ENCODE measurements around the gene FAIM2.

The FAIM2 gene

DNA sequence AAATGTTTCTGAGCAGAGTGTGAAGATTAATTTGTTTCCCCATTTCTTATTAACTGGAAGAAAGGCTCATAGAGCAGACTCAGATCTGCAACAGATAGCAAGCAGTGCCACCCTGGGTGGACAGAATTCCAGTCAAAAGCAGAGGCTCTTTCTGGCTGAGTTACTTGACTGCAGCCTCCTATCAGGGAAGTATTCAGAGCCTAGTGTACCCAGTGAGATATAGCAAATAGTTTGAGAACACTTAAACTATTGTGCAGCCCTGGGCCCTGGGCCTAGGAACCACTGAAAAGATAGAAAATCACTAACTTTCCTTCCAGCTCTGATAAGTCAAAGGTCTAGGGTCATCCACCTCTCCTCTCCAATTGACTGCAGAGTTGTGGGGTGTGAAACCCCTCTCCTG is 35.6 kb upstream of the FAIM2 start:
- DNase-seq = no peak

DNA sequence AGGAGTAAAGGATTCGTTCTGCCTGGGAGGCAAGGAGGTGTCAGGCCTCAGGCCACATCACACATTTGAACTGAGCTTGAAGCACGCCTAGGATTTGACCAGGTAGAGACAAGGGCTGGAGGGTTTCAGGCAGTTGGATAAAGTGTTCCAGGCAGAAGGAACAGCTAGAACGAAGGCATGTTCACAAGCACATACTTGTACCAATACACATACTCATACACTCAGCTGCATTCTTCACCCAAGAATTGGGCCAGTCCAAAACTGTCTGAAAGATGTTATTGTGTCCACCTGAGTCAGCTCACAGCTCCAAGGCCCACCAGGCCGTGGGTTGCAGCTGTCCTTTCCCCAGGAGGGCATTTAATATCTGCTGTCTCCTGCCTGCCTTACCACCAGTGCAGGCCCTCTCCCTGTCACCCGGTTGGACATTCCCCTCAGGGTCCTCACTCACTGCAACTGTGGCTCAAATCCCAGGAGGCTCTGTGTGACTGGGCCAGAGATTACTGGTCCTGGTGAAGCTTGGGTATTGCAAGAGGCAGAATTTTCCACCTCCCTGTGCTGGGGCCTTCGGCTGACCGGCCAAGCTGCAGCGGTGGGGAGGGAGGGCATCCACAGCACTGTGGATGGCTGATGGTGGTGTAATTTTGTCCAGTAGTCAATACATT is 34.1 kb upstream of the FAIM2 start:
- no peak for DNase-seq

DNA sequence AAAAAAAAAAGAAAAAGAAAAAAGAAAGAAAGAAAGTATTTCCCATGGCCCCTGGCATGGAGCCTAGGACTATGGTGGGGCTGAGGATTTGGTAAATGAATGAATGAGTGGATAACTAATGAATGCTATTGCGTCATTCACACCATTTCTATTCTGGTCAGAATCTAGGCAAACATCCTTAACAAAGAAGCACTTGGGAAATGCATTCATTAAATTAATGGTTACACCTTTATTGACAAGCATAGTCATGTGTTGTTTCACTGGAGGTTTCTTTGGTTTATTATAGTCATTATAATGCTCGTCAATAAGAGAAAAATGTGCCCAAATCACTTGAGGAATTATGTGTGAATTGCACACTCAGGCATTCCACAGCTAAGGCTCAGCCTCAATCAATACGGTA is 33.2 kb upstream of the FAIM2 start:
- DNase-seq = no peak

DNA sequence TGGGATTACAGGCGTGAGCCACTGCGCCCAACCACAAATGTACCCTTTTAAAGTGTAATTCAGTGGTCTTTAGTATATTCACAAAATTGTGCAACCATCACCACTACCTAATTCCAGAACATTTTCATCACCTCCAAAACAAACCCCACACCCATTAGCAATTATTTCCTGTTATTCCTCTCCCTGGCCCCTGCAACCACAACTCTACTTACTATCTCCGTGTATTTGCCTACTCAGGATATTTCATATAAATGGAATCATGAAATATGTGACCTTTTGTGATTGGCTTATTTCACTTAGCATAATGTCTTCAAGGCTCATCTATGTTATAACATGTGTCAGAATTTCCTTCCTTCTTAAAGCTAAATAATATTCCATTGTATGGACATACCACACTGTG is 30.8 kb upstream of the FAIM2 start:
- DNase-seq = no peak

DNA sequence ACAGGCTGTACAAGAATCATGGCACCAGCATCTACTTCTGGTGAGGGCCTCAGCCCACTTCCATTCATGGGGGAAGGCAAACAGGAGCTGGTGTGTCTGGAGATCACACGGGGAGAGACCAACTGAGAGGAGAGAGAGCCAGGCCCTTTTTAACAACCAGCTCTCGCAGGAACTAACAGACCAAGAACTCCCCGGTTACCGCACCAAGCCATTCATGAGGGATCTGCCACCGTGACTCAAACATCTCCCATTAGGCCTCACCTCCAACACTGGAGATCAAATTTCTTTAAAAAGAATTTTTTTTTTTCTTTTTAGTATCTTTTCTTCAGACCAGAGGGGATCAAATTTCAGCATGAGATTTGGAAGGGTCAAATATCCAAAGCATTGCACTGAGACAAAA is 30.1 kb upstream of the FAIM2 start:
- no peak for DNase-seq

DNA sequence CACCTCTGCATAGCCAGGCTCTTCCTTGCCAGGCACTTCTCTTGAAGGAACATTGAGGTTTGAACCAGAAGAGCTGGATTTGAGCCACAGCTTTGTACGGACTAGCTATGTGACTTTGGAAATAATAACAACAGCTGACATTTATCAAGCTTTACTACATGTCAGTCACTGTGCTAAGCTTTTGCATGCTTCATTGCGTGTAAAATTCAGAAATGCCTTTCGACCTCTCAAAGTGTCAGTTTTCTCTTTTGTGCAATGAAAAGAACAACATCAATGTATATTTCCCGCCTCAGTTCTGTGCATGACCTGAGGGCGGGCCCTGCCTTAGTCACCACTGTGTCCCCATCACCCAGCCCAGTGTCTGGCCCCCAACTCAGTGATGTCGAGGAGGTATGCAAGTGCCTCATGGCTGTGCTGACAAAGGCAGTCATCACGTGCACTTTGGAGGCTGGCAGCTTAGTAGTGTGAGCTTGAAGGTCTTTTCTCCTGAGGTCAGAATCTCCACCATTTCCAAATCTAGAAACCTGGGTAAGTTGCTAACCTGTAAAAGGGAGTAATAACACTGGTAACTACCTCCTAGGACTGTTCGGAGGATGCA is 28.9 kb upstream of the FAIM2 start:
- DNase-seq = no peak

DNA sequence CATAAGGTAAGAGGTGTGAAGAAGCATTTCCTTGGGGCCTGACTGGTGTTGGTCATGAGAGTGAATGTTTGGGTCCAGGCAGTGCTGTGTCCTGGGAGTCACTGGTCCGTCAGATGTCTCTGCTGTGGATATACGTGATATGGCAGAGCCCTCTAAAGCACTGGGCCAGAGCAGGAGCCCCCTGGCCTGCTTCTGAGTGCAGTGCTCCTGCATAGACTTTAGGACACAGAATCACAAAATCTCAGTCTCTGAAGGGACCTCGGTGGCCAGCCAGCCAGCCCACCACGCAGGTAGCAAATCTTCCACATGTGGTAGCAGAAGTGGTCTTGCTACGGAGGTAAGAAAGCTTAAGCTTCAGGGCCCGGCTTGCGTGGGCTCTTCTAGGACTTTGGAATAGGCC is 28.3 kb upstream of the FAIM2 start:
- no peak for DNase-seq

DNA sequence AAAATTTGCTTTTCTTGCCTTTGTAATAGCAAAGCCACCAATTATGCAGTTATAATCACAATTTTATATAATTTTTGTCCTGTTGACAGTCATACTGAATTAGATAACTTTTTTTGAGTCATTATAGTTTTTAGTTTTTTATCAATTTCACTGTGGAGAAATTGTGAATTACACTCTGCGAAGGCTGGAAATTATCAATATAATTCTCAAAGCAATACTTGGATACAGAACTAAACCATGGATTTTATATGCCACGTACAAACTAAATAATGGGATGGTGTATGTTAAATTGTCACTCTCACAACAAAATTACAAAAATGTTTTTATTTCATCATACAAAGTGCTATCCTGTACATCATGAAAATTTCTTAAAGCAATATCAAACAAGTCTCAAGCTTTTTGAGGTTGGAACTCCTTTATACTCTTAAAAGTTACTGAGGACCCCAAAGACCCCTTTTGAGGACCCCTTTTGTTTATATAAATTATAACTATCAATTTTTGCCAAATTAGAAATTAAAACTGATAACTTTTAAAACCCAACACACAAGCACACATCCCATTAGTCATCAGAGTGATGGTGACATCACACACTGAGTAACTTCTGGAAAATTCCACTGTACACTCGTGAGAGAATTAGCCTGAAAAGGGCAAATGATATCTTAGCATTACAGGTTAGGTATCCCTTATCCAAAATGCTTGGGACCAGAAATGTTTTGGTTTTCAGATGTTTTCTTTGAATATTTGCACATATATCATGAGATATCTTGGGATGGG is 27.0 kb upstream of the FAIM2 start:
- no peak for DNase-seq

DNA sequence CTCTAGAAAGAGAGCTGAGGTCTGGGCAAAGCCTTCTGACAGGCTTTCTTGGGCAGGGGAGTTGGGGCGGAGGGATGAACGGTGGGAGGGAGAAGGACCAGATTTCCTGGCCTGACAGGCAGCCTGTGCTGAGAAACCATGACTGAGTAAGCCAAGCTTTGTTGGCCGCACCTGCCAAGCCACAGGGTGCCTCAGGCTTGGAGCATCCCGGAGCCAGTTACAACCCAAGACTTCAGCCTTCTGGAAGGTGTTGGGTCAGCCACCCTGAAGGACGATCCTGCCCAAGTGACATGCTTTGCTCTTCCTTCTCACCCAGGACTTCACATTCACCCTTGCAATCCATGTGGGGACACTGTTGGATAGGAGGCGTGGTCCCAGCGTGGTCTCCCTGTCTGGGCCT is 25.9 kb upstream of the FAIM2 start:
- DNase-seq = no peak

DNA sequence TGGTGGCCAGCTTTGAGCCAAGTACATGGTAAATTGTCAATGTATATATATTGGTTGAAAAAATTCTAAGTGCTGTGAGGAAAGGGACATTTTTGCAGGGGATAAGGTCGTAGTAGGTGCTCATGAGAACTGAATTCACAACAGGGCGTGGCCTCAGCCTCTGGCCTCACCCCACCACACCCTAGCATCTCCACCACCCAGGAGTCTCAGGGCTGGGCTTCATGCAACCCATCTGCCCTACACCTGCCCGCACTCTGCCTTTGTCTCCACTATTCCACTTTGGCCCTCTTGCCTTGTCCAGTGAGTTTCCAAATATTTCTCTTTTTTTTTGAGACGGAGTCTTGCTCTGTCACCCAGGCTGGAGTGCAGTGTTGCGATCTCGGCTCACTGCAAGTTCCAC is 24.8 kb upstream of the FAIM2 start:
- DNase-seq = no peak

DNA sequence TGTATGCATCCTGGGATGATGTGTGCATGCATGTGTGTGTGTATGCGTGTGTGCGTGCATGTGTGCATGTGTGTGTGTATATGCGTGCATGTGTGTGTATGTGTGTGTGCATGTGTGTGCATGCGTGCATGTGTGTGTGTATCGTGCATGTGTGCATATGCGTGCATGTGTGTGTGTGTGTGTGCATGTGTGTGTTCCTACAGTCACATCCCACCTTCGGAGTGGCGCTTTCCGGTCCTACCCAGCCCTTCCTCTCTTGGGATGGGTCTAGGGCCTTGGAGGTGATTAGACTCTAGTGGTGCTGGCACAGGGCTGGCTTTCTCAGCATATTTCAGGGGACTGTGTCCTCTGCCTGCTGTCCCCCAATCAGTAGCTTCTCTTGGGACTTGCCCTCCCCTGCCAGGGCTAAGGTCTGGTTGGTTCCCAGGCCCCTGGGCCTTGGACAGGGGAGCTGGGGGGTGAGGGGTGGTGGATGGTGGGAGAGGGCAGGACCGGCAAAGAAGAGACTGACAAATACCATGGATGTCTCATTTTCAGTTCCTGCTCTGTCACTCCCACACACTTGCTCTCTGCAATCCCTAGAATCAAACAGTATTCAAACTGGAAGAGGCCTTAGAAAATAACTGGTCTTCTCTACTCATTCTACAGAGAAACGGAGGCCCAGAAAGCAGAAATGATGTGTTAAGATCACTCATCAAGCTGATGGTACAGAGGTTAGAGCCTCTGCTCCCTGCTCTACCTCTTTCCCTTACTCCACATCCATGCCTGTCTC is 21.9 kb upstream of the FAIM2 start:
- no peak for DNase-seq

DNA sequence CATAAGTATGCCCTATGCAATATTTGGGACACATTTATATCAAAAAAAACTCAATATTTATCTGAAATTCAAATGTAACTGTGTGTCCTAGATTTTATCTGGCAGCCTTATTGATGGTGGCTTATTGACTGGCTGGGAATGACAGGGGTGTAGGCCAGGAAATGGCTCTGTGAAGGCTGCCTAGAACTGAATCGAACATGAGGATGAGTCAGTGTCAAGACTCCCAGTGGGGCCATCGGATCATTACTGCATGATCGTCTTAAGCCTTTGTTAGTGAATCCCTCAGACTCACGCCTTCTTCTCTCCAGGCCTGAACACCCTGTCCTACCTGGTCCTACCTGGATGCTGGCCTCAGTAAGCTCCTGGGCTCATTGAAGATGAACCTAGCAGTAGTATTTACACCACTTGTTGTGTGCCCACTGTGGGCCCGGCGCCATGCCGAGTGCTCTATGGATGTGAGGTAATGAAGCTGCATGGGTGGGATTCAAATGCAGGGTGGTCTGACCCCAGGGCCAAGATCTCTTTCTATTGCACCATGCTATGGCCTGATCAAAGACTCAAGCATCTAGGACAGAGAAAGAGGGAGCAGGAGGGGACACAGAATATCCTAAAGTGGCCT is 21.0 kb upstream of the FAIM2 start:
- no peak for DNase-seq

DNA sequence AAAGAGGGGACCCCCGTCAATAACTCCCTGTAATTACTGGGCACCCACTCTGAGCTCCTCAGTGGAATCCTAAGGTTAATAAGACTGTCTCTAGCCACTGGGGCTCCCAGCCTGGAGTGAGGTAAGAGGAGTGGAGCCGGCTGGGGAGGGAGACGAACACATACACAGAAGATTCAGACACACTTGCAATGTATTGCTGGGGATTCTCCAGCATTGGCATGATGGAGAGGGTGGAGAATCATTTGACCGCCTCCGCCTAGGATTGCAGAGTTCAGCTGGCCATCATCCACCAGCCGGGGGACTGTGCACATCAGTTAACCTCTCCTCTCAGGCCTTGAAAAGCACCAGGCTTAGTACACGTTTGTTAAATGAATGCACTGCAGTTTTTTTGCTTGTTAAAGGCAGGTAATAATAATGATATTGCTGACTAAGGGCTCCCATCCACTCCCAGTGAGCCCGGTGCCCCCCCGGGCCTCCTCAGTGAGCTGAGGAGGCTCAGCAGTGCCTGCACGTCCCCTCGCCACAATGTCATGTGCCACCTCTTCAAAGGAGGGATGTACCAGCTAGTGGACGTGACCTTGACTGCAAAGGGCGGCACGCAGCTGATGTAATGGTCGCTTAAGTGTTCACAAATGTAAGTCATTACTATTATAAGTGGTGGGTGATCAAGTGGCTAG is 20.3 kb upstream of the FAIM2 start:
- no peak for DNase-seq

DNA sequence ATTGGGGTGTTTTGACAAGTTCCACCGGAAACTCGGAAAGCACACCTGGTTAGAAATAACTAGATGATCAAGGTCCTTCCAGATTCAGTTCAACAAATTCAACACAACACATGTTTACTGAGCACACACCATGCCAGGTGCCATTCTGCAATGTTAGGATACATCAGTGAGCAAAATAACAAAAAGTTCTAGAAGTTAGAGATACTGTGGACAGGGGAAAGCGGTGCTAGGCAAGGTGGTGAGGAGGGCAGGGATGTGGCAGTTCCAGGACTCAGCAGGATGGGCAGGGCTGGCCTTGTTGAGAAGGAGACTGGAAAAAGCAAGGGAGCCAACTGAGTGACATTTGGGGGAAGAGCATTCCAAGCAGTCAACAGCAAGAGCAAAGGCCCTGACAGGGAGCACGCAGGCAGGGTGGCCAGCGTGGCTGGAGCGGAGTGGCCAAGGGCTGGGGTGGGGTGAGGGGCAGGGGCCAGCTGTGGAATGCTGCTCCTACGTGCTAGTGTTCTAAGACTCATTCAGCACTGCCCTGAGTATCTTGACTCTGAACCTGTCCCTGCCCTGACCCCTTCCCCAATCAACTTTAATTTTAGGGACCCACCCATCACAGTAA is 19.4 kb upstream of the FAIM2 start:
- DNase-seq = no peak

DNA sequence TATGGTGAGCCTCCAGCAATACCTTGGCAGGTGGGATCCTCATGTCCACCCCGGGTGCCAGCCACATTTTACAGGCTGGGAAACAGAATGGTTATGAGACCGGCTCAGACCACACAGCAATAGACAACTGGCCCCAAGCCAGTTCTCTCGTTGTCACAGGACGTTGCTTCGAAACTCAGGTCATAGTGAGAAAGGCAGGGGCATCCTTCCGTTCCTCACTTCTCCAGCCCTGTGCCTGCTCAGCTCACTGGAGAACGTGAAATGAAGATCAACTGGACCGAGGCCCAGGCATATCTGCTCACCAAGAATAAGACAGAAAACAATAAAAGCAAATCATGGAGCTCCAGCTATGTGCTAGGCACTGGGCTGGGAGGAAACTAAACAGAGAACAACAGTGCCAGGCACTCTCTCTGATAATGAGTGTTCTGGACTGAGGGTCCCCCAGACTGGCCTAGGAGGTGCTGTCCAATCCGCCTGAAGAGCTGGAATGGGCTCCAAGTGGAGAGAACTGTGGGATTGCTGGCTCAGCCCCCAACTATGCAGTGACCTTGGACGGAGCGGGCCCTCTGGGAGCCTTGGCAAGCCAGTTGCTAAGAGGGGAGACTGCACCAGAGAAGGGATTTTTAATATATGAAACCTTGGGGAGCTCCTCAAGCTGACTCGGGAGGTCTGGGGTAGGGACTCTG is 18.8 kb upstream of the FAIM2 start:
- DNase-seq = no peak

DNA sequence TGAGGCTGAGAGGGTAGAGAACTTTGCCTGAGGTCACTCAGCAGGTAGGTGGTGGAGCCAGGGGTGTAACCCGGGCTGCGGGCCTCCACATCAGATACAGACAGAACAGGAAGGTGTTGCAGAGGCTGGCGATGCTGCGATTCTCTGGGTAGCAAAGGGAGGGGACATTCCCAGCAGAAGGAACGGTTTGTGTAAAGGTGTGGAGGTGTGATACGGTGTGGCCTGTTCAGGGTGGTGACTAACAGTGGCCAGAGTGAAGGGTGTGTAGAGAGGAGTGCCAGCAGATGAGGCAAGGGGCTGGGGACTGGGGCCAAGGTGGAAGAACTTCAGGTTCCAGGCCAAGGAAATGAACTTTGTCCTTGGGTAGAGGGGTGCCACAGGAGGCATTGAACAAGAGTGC is 18.2 kb upstream of the FAIM2 start:
- DNase-seq = no peak

DNA sequence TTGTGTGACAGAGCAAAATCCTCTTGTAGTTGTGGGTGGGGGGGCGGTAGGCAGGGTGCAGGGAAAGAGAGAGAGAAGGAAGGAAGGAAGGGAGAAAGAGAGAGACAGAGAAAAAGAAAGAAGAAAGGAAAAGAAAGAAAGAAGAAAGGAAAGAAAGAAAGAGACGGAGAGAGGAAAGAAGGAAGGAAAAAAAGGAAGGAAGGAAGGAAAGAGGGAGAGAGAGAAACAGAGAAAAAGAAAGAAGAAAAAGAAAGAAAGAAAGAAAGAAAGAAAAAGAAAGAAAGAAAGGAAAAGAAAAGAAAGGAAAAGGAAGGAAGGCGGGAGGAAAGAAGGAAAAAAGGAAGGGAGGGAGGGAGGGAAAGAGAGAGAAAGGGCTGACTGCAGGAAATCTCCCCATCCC is 17.6 kb upstream of the FAIM2 start:
- DNase-seq = no peak

DNA sequence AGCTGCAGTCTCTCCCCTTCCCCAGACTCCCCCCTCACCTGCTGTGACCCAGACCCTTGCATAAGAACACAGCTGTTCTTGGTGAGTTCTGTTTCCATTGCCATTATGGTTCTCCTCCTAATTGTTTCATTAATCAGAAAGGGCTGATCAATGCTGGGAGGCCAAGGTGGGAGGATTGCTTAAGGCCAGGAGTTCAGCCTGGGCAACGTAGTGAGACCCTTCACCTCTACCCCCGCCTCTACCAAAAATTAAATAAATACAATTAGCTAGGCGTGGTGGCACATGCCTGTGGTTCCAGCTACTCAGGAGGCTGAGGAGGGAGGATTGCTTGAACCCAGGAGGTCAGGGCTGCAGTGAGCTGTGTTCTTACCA is 17.2 kb upstream of the FAIM2 start:
- no peak for DNase-seq

DNA sequence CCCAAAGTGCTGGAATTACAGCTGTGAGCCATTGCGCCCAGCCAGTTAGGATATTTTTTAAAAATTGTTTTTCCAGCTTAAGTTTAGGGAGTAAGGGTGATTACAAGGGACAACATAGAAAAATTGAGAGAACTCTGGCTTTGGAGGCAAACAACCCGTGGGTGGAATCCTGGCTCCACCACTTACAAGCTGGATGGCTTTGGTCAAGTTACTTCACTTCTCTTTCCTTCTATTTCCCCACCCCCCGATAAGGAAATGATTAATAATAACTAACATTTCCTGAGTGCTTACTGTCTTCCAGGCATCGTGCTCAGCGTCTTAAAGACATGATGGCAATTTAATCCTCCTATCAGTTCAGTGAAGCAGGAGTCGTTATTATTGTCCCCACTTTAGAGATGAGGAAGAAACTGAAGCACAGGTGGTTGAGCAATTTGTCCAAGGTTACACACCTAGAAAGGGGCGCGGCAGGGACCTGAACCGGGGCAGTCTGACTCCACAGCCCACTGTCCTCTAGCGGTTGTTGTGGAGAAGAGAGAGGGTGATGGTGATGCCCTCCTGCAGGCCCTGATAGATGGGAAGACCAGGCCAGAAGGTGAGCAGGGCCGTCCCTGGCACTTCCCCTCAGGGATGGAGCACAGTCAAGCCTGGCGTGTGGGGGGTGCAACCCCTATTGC is 16.7 kb upstream of the FAIM2 start:
- no peak for DNase-seq

DNA sequence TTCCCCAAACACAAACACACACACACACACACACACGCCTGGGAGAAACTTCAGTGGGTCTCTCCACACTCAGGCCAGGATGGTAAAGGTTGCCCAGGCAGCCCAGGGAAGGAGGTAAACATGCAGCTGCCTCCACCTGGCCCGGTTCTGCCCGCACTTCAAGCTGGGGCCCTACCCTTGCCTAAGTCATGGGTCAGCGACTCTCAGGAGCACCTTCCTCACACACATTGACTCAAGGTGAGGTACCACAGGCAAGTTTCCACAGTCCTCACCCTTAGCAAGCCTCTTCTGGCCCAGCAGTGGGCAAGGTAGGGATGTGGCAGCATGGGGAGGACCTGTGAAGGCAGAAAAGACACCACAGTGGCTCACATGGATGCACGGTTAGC is 14.1 kb upstream of the FAIM2 start:
- DNase-seq = no peak

DNA sequence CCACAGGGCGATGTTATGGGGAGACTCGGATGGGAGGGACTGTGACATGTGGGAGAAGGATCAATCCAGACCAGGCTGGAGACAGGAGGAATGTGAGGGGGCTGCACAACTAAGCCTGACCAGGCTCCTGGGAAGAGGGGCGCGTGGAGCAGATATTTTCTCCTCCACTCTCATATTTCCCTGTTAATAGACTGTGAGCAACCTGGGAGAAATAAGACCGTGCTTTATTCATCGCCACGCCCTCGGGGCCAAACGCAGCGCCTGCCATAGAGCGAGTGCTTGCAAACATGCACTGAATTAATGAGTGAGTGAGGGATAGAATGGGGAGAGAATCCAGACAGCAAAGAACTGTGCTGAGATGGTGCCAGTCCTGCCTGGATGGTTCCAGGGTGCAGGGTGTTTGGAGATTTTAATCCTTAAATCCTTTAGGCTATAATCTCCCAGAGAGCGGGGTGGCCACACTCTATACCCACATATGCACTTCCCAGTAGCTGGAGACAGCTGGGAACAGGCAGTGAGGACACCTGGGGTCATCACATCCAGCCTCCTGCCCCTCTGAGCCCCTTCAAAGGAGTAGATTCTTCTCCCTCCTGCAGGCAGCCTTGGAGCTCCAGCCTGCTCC is 13.6 kb upstream of the FAIM2 start:
- DNase-seq = no peak

Measured in stimulated activated CD4-positive, alpha-beta T cell treated with anti-CD3 and anti-CD28 coated beads, Interleukin-1b, Interleukin-23, amount 100 ng/mL, for 48 hours (primary cell).